ENCODE data around the gene BSG.
A peak's percentile ranks its signal among the peaks of the same experiment; 100 is the strongest.
"Not testable (repeated sequence)": the region's sequence is repeated elsewhere in the genome, so short reads cannot be mapped to it uniquely, and the experiment has no call there.

BSG gene

GRCh38 chr19:584240-585001 is 12.0 kb downstream of the BSG start:
- Mint-ChIP-seq H3K4me1 (ENCODE audit: low read depth) (peaks cover 2% of the 10 kb centered on the region), H3K9me3 (no peaks in the 10 kb centered on the region), H3K27me3 (ENCODE audit: low read depth) (peaks cover 14% of the 10 kb centered on the region), H3K36me3 (ENCODE audit: low read depth) (no peaks in the 10 kb centered on the region), H3K4me3 (no peak overlapping the region), H3K27ac (no peak overlapping the region)

DNA sequence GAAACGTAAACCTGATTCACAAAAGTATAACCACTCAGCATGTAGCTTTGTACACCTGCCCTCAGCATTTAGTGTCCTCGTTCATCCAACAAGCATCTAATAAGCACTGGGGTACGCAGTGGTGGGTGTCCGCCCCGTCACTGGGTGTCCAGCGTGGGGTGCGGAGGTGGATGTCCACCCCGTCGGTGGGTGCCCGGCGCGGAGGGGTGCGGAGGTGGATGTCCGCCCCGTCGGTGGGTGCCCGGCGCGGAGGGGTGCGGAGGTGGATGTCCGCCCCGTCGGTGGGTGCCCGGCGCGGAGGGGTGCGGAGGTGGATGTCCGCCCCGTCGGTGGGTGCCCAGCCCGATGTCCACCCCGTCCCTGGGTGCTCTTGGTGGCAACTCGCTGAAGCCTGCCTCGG is 12.8 kb downstream of the BSG start:
- not testable (repeated sequence) for H3K36me3 Mint-ChIP-seq (ENCODE audit: low read depth); H3K27ac Mint-ChIP-seq; H3K4me1 Mint-ChIP-seq (ENCODE audit: low read depth); H3K4me3 Mint-ChIP-seq; H3K9me3 Mint-ChIP-seq
- peaks cover 14% of the 10 kb centered on the region for H3K27me3 Mint-ChIP-seq (ENCODE audit: low read depth)

DNA sequence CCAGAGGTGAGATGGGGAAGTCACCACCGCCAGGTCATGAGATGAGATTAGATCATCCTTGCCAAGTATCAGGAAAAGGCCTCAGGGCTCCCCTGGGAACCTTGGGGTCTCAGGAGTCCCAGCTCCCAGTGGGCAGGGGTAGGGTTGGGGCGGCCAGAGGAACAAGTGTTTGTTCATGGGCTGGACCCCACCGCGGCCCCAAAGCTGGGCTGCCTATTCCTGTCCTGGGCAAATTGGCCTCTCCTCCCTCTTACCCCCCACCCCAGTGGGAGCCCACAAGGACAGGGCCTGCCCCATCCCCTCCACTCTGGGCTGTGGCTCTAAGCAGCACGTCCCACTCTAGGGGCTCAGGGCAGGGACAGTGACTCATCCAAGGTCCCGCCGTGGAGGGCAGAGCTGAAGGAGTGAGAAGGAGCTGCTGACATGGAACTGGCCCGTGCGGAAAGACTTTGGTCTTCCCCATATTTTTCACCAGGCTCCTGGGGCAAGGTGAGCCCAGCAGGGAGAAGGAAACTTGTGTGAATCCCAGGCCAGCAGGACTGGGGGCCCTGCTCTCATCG is 13.2 kb downstream of the BSG start:
- H3K4me3 Mint-ChIP-seq: no peak overlapping the region
- no peak overlapping the region for H3K27ac Mint-ChIP-seq
- H3K4me1 Mint-ChIP-seq (ENCODE audit: low read depth): peaks cover 2% of the 10 kb centered on the region
- H3K27me3 Mint-ChIP-seq (ENCODE audit: low read depth): peaks cover 14% of the 10 kb centered on the region
- no peaks in the 10 kb centered on the region for H3K36me3 Mint-ChIP-seq (ENCODE audit: low read depth)
- H3K9me3 Mint-ChIP-seq: no peaks in the 10 kb centered on the region

GRCh38 chr19:588093-588740 is 15.8 kb downstream of the BSG start:
- H3K4me1 Mint-ChIP-seq (ENCODE audit: low read depth): peaks cover 2% of the 10 kb centered on the region
- no peaks in the 10 kb centered on the region for H3K36me3 Mint-ChIP-seq (ENCODE audit: low read depth)
- no peaks in the 10 kb centered on the region for H3K9me3 Mint-ChIP-seq
- H3K27ac Mint-ChIP-seq: no peak overlapping the region
- no peak overlapping the region for H3K4me3 Mint-ChIP-seq
- H3K27me3 Mint-ChIP-seq (ENCODE audit: low read depth): peaks cover 20% of the 10 kb centered on the region

DNA sequence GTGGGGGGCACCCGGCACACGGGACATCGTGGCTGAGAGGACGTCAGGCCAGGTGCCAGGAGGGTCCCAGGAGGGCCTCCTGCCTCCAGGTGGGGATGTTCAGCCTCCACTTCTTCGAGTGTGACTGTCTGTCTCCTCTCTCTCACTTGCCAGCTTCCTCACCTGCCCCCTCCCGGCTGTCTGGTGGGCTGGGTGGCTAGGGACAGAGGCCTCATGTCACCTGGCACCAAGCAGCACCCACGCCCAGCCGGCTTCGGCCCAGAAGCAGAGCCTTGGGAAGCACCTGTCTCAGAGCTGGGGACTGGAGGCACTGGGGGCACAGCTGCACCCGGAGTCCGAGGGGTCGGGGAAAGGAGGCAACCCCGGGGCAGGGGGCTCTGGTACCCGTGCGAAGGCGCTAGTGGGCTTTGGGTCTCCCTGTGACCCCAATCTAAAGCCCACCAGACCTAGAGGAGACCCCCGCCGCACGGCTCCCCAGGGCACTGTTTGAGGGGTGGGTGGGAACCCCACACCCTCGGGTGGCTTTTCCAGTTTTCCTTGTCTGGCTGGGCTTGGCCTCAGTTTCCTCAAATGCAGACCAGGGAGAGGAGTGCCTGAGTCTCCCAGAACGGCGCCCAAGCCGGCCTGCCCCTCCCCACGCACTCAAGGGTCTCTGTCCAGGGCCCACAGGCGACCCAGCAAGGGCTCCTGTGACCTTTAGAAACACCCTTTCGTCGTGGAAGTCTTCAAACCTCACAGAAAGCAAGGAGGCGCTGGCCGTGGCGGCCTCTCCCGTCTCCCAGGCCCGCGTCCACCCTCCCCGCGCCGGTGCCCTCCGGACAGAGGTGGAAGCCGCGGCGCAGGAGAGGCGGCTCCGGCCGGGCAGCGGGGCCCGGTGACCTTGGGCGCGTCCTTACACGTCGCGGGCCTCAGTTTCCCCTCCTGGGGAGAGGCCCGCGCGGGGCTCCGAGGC is 16.6 kb downstream of the BSG start:
- no peaks in the 10 kb centered on the region for H3K36me3 Mint-ChIP-seq (ENCODE audit: low read depth)
- no peak overlapping the region for H3K27ac Mint-ChIP-seq
- H3K27me3 Mint-ChIP-seq (ENCODE audit: low read depth): peaks cover 25% of the 10 kb centered on the region
- no peak overlapping the region for H3K4me3 Mint-ChIP-seq
- H3K9me3 Mint-ChIP-seq: no peaks in the 10 kb centered on the region
- H3K4me1 Mint-ChIP-seq (ENCODE audit: low read depth): peaks cover 2% of the 10 kb centered on the region

DNA sequence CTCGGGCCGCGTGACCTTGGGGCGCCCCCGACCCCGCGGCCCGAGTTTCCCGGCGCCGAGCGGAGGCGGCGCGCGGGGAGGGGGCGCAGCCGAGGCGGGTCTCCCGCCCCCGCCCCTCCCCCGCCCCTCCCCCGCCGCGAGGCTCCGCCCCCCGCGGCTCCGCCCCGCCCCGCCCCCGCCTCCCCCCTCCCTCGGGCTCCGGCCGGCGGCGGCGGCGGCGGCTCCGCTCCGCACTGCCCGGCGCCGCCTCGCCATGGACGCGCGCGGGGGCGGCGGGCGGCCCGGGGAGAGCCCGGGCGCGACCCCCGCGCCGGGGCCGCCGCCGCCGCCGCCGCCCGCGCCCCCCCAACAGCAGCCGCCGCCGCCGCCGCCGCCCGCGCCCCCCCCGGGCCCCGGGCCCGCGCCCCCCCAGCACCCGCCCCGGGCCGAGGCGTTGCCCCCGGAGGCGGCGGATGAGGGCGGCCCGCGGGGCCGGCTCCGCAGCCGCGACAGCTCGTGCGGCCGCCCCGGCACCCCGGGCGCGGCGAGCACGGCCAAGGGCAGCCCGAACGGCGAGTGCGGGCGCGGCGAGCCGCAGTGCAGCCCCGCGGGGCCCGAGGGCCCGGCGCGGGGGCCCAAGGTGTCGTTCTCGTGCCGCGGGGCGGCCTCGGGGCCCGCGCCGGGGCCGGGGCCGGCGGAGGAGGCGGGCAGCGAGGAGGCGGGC is 17.4 kb downstream of the BSG start, which contains the start of gene HCN2:
Gene HCN2, plus strand, starts transcription at position 189 of the 703 bp plus-strand sequence. Its CDS starts 65 bp downstream, at position 254.
- peak within 1 kb of the TSS; percentile 44 for H3K4me3 Mint-ChIP-seq
- H3K36me3 Mint-ChIP-seq (ENCODE audit: low read depth): no peaks in the 10 kb centered on the region
- peaks cover 25% of the 10 kb centered on the region for H3K27me3 Mint-ChIP-seq (ENCODE audit: low read depth)
- H3K27ac Mint-ChIP-seq: no peak within 1 kb of the TSS
- no peaks in the 10 kb centered on the region for H3K9me3 Mint-ChIP-seq
- H3K4me1 Mint-ChIP-seq (ENCODE audit: low read depth): peaks cover 2% of the 10 kb centered on the region

DNA sequence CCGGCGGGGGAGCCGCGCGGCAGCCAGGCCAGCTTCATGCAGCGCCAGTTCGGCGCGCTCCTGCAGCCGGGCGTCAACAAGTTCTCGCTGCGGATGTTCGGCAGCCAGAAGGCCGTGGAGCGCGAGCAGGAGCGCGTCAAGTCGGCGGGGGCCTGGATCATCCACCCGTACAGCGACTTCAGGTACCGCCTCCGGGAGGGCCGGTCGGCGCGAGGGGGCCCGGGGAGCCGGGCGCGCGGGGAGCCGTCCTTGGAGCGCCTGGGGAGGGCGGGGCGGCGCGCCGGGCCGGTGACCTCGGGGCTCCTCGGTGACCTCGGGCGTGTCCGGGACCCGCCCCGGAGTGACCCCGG is 18.0 kb downstream of the BSG start:
- Mint-ChIP-seq H3K27me3 (ENCODE audit: low read depth) (peaks cover 25% of the 10 kb centered on the region), H3K36me3 (ENCODE audit: low read depth) (no peaks in the 10 kb centered on the region), H3K9me3 (no peaks in the 10 kb centered on the region), H3K4me3 (peak overlapping the region; percentile 44), H3K4me1 (ENCODE audit: low read depth) (peaks cover 2% of the 10 kb centered on the region), H3K27ac (no peak overlapping the region)

- Mint-ChIP-seq H3K9me3 (no peaks in the 10 kb centered on the region), H3K27me3 (ENCODE audit: low read depth) (peaks cover 25% of the 10 kb centered on the region), H3K36me3 (ENCODE audit: low read depth) (no peaks in the 10 kb centered on the region), H3K27ac (no peak overlapping the region), H3K4me1 (ENCODE audit: low read depth) (peaks cover 2% of the 10 kb centered on the region), H3K4me3 (no peak overlapping the region)
These were observed 18.3 kb downstream of the BSG start for GRCh38 chr19:590750-591098.

- Mint-ChIP-seq H3K4me3 (no peak overlapping the region), H3K36me3 (ENCODE audit: low read depth) (no peaks in the 10 kb centered on the region), H3K4me1 (ENCODE audit: low read depth) (peaks cover 2% of the 10 kb centered on the region), H3K27ac (no peak overlapping the region), H3K27me3 (ENCODE audit: low read depth) (peaks cover 25% of the 10 kb centered on the region), H3K9me3 (no peaks in the 10 kb centered on the region)
These were observed 18.9 kb downstream of the BSG start for GRCh38 chr19:591099-591958.

DNA sequence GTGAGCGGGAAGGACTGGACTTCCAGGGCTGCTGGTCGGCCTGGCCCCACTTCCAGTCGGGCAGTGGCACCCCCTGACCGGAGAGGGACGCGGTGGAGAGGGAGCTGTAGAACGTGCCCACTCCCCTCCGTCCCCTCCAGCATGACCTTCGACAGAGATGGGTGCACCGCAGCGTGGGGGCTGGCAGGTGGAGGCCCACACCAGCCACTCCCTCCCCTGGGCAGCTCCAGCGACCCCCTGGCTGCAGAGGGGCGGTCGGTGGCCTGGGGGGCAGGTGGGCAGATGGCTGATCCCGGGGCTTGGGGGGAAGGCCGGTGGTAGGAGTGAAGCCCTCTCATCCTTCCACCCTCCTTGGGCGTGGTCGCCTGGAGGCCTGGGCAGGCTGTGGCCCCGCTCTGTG is 19.7 kb downstream of the BSG start:
- no peak overlapping the region for H3K4me3 Mint-ChIP-seq
- H3K36me3 Mint-ChIP-seq (ENCODE audit: low read depth): no peaks in the 10 kb centered on the region
- no peak overlapping the region for H3K27ac Mint-ChIP-seq
- H3K4me1 Mint-ChIP-seq (ENCODE audit: low read depth): peaks cover 2% of the 10 kb centered on the region
- H3K27me3 Mint-ChIP-seq (ENCODE audit: low read depth): peaks cover 25% of the 10 kb centered on the region
- H3K9me3 Mint-ChIP-seq: no peaks in the 10 kb centered on the region

DNA sequence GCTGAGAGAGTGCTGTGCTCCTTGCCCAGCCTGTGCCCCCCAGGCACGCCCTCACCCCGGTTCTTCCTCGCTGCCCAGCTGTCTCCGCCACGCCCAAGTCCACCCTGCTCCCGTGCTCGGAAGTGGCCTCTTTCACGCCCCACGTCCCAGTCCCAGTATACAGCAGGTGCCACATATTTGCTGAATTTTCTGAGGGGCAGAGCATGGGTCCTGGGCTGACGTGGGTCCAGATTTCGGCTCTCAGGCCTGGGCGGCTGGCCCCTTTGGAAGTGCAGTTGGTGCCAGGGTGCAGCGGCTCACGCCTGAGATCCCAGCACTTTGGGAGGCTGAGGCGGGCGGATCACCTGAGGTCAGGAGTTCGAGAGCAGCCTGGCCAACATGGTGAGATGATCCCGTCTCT is 20.7 kb downstream of the BSG start:
- no peaks in the 10 kb centered on the region for H3K9me3 Mint-ChIP-seq
- H3K27me3 Mint-ChIP-seq (ENCODE audit: low read depth): peaks cover 22% of the 10 kb centered on the region
- H3K36me3 Mint-ChIP-seq (ENCODE audit: low read depth): no peaks in the 10 kb centered on the region
- peaks cover under 1% of the 10 kb centered on the region for H3K4me1 Mint-ChIP-seq (ENCODE audit: low read depth)
- no peak overlapping the region for H3K27ac Mint-ChIP-seq
- H3K4me3 Mint-ChIP-seq: no peak overlapping the region

DNA sequence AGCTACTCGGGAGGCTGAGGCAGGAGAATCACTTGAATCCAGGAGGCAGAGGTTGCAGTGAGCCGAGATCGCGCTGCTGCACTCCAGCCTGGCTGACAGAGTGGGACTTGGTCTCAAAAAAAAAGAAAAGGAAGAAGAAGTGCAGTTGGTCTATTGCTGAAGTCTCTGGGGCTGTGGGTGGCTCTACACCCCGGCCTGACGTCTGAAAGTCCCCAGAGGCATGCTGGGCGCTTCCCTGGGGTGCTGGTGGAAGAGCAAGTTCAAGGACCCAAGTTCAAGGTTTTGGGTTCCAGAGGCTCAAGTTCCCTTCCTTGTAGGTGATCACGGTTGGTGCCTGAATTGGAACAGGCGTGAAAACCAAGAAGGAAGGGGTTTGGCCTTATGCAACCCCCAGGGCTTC is 21.1 kb downstream of the BSG start:
- no peaks in the 10 kb centered on the region for H3K36me3 Mint-ChIP-seq (ENCODE audit: low read depth)
- H3K27ac Mint-ChIP-seq: no peak overlapping the region
- no peak overlapping the region for H3K4me3 Mint-ChIP-seq
- H3K27me3 Mint-ChIP-seq (ENCODE audit: low read depth): peaks cover 19% of the 10 kb centered on the region
- H3K4me1 Mint-ChIP-seq (ENCODE audit: low read depth): no peaks in the 10 kb centered on the region
- H3K9me3 Mint-ChIP-seq: no peaks in the 10 kb centered on the region

GRCh38 chr19:594265-594870 is 22.0 kb downstream of the BSG start:
- no peaks in the 10 kb centered on the region for H3K36me3 Mint-ChIP-seq (ENCODE audit: low read depth)
- H3K4me3 Mint-ChIP-seq: no peak overlapping the region
- no peaks in the 10 kb centered on the region for H3K4me1 Mint-ChIP-seq (ENCODE audit: low read depth)
- no peaks in the 10 kb centered on the region for H3K9me3 Mint-ChIP-seq
- peaks cover 11% of the 10 kb centered on the region for H3K27me3 Mint-ChIP-seq (ENCODE audit: low read depth)
- no peak overlapping the region for H3K27ac Mint-ChIP-seq

Data from T-helper 1 cell treated with Interleukin-12 subunit alpha and Interleukin-12 subunit beta and Interleukin-4 antibody, amounts not matched to agents 30 μg/mL and 1 μg/mL, for 36 hours (primary cell).